ENCODE data around the gene TPM3. TPM values are rescaled to one million over a fixed set of nuclear protein-coding genes. Genes with fewer than 3 reads are reported as not detected.
A peak's percentile ranks its signal among the peaks of the same experiment; 100 is the strongest.

The TPM3 gene
- total RNA-seq, 4 donors from 2014 or later: 208 to 434 (median 324) TPM

- Histone ChIP-seq H3K9me3 (no peaks in the 10 kb centered on the region), H3K36me3 (no peaks in the 10 kb centered on the region), H3K4me1 (peaks cover 0 to 6% (median 0%) of the 10 kb centered on the region in 4 donors), H3K27me3 (no peaks in the 10 kb centered on the region), H3K27ac (peak overlapping the region in 1 of 4 donors; percentile 20), H3K4me3 (no peak overlapping the region)
- 75 to 93% methylated on average over 2 to 3 of the region's 3 CpGs for WGBS, 2 donors (ENCODE audit: low coverage in 1 of 2)
- intact Hi-C loops (cut with DNase I; ENCODE audit: low total_unique reads): loop anchor here (10.0 kb wide), 1 partner anchor 1985 kb away; no protein-coding TSS in a partner anchor
- in situ Hi-C loops (cut with MboI; ENCODE audit: low pct_ligation_motif_present in 1 of 4, low pct_unique_long_range_greater_than_20kb in 1 of 4, low sequenced_read_pairs in 3 of 4): loop anchor here in 2 of 4 donors (10.0 kb wide), 2 partner anchors 65 to 75 kb away; partner anchors contain the start of gene HAX1 (in 1 of the 2)
- DNase-seq: no peak
- TF ChIP-seq CTCF (IDR thresholded peaks at IDR 0.05) (no peak), POLR2AphosphoS5 (IDR thresholded peaks at IDR 0.05) (no peak), EP300 (IDR thresholded peaks at IDR 0.05; ENCODE audit: low read depth) (no peak), POLR2A (IDR thresholded peaks at IDR 0.05) (no peak)
Measured at GRCh38 chr1:154199563-154199879, 7.6 kb upstream of the TPM3 start.

- Histone ChIP-seq H3K27me3 (peaks cover 3% of the 10 kb centered on the region), H3K9me3 (no peaks in the 10 kb centered on the region), H3K27ac (peak overlapping the region in 1 of 4 donors; percentile 20), H3K36me3 (no peaks in the 10 kb centered on the region), H3K4me1 (peaks cover 0 to 6% (median 0%) of the 10 kb centered on the region in 4 donors), H3K4me3 (no peak overlapping the region)
- 0 to 5% methylated on average over 4 to 5 of the region's 5 CpGs for WGBS, 2 donors (ENCODE audit: low coverage in 1 of 2)
- intact Hi-C loops (cut with DNase I; ENCODE audit: low total_unique reads): loop anchor here (10.0 kb wide), 1 partner anchor 1986 kb away; no protein-coding TSS in a partner anchor
- in situ Hi-C loops (cut with MboI; ENCODE audit: low pct_ligation_motif_present in 1 of 4, low pct_unique_long_range_greater_than_20kb in 1 of 4, low sequenced_read_pairs in 3 of 4): loop anchor here in 2 of 4 donors (10.0 kb wide), 2 partner anchors 66 to 76 kb away; partner anchors contain the start of gene HAX1 (in 1 of the 2)
- DNase-seq: no peak
- TF ChIP-seq CTCF (IDR thresholded peaks at IDR 0.05): peak; percentile 45 to 50 (median 48)
- no peak for TF ChIP-seq POLR2AphosphoS5 (IDR thresholded peaks at IDR 0.05)
Measured at GRCh38 chr1:154198756-154199562, 7.1 kb upstream of the TPM3 start.

GRCh38 chr1:154193821-154194220 is 1.9 kb upstream of the TPM3 start:
- WGBS, 2 donors (ENCODE audit: low coverage in 1 of 2): 57% methylated on average over 8 of the region's 8 CpGs; no CpG with 5 or more reads in 1 of the 2 donors
- intact Hi-C loops (cut with DNase I; ENCODE audit: low total_unique reads) (loop anchor here (10.0 kb wide), 1 partner anchor 1991 kb away; no protein-coding TSS in a partner anchor), in situ Hi-C loops (cut with MboI; ENCODE audit: low pct_ligation_motif_present in 1 of 4, low pct_unique_long_range_greater_than_20kb in 1 of 4, low sequenced_read_pairs in 3 of 4) (loop anchor here in 2 of 4 donors (10.0 kb wide), 2 partner anchors 71 to 81 kb away; partner anchors contain the start of gene HAX1 (in 1 of the 2))
- Histone ChIP-seq H3K27me3 (peaks cover 18% of the 10 kb centered on the region), H3K9me3 (no peaks in the 10 kb centered on the region), H3K27ac (no peak overlapping the region), H3K36me3 (no peaks in the 10 kb centered on the region), H3K4me1 (no peaks in the 10 kb centered on the region), H3K4me3 (no peak overlapping the region)
- TF ChIP-seq POLR2A (IDR thresholded peaks at IDR 0.05) (no peak), EP300 (IDR thresholded peaks at IDR 0.05; ENCODE audit: low read depth) (no peak), POLR2AphosphoS5 (IDR thresholded peaks at IDR 0.05) (no peak), CTCF (IDR thresholded peaks at IDR 0.05) (no peak)
- no peak for DNase-seq

GRCh38 chr1:154192476-154192875 is 576 bp upstream of the TPM3 start:
- H3K36me3 ChIP-seq: no peaks in the 10 kb centered on the region
- H3K27ac ChIP-seq: no peak overlapping the region
- H3K9me3 ChIP-seq: no peaks in the 10 kb centered on the region
- no peaks in the 10 kb centered on the region for H3K4me1 ChIP-seq
- WGBS, 2 donors (ENCODE audit: low coverage in 1 of 2): 54 to 76% methylated on average over 2 to 3 of the region's 3 CpGs
- no peak for DNase-seq
- TF ChIP-seq POLR2AphosphoS5 (IDR thresholded peaks at IDR 0.05) (no peak), CTCF (IDR thresholded peaks at IDR 0.05) (no peak), POLR2A (IDR thresholded peaks at IDR 0.05) (no peak), EP300 (IDR thresholded peaks at IDR 0.05; ENCODE audit: low read depth) (no peak)
- in situ Hi-C loops (cut with MboI; ENCODE audit: low pct_ligation_motif_present in 1 of 4, low pct_unique_long_range_greater_than_20kb in 1 of 4, low sequenced_read_pairs in 3 of 4) (loop anchor here in 2 of 4 donors (10.0 kb wide), 2 partner anchors 72 to 82 kb away; partner anchors contain the start of gene HAX1 (in 1 of the 2)), intact Hi-C loops (cut with DNase I; ENCODE audit: low total_unique reads) (loop anchor here (10.0 kb wide), 1 partner anchor 1992 kb away; no protein-coding TSS in a partner anchor)
- H3K4me3 ChIP-seq: no peak overlapping the region
- H3K27me3 ChIP-seq: peaks cover 18% of the 10 kb centered on the region

Data from transverse colon (tissue), 4 donors.